ENCODE results near the gene C2orf42. TPM values are rescaled to one million over a fixed set of nuclear protein-coding genes. Genes with fewer than 3 reads are reported as not detected.

Gene C2orf42
- total RNA-seq, 4 donors from 2014 or later, result 14.4 to 18.6 (median 16.1) TPM

DNA sequence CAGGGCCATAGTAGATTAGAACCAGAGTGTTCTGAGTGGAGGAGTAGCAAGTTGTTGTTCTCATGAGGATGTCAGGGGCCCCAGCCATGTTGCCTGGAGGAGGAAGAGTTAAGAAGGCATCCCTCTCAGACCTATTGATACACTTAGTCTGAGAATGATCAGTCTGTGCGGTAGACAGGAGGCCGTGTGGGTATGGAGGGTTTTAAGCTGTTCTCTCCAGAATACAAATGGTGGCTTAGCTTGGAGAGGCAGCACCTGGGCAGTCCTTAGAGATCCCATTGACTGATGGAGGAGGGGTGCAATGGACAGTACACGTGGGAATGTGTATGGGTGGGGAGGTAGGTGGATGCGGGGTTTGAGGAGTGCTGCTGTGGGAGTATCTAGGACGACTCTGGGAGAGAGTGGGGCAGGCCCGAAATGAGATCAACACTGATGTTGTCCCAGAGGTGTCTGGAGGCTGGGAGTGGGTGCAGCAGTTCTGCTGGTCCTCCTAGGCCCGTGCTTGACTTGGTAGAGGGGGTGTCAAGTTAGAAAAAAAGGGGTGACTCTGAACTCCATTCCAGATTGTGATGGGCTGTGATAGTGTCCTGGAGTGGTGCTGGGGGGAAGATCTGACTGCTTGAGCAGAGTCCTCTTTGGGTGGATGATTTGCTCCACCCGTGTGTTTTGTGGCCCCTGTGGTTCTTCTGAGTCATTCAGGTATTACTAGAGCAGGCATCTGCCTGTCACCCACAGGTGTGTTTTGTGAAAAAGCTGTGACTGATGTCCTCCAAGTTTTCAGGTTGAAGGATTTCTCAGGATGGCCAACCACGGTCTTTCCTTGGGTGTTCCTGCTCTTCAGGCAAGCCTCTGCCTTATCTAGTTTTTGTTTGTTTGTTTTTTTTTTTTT, 44.7 kb downstream of the C2orf42 start:
- H3K4me1 ChIP-seq, result peaks cover 0 to 13% (median 13%) of the 10 kb centered on the region in 4 donors
- no peak overlapping the region for H3K27ac ChIP-seq
- WGBS, 2 donors, result 68 to 80% methylated on average over 9 of the region's 9 CpGs
- no peak for DNase-seq (ENCODE audit: low spot score in 2 of 2)
- no peaks in the 10 kb centered on the region for H3K27me3 ChIP-seq
- H3K4me3 ChIP-seq, result no peak overlapping the region
- no peaks in the 10 kb centered on the region for H3K9me3 ChIP-seq
- TF ChIP-seq EP300 (IDR thresholded peaks at IDR 0.05) (no peak), POLR2A (IDR thresholded peaks at IDR 0.05) (no peak)
- TF ChIP-seq, protein P1, sequence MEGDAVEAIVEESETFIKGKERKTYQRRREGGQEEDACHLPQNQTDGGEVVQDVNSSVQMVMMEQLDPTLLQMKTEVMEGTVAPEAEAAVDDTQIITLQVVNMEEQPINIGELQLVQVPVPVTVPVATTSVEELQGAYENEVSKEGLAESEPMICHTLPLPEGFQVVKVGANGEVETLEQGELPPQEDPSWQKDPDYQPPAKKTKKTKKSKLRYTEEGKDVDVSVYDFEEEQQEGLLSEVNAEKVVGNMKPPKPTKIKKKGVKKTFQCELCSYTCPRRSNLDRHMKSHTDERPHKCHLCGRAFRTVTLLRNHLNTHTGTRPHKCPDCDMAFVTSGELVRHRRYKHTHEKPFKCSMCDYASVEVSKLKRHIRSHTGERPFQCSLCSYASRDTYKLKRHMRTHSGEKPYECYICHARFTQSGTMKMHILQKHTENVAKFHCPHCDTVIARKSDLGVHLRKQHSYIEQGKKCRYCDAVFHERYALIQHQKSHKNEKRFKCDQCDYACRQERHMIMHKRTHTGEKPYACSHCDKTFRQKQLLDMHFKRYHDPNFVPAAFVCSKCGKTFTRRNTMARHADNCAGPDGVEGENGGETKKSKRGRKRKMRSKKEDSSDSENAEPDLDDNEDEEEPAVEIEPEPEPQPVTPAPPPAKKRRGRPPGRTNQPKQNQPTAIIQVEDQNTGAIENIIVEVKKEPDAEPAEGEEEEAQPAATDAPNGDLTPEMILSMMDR (IDR thresholded peaks at IDR 0.05), result no peak
- H3K36me3 ChIP-seq, result peaks cover 0 to 19% (median 0%) of the 10 kb centered on the region in 3 donors

DNA sequence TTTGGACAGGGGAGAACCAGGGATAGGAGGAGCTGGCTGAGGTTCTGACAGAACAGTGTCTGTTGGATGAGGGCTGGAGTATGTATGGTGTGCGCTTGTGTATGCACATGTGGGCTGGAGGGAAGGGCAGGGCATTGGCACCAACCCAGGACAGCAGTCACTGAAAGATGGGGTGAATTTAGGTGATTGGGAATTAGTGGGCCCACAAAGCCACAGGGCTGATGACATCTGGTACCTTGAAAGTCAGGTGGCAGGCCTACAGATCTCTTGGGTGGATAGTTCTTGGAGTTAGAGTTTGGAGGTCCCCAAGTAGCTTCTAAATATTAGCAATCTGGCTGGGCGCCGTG, 45.7 kb downstream of the C2orf42 start:
- no peak overlapping the region for H3K27ac ChIP-seq
- WGBS, 2 donors, result 82 to 96% methylated on average over 3 of the region's 3 CpGs
- peaks cover 0 to 21% (median 19%) of the 10 kb centered on the region in 4 donors for H3K4me1 ChIP-seq
- H3K36me3 ChIP-seq, result peaks cover 0 to 10% (median 0%) of the 10 kb centered on the region in 3 donors
- no peaks in the 10 kb centered on the region for H3K9me3 ChIP-seq
- H3K27me3 ChIP-seq, result no peaks in the 10 kb centered on the region
- TF ChIP-seq, protein P1 (IDR thresholded peaks at IDR 0.05), result no peak
- TF ChIP-seq EP300 (IDR thresholded peaks at IDR 0.05), result no peak
- TF ChIP-seq POLR2A (IDR thresholded peaks at IDR 0.05), result no peak
- no peak for DNase-seq (ENCODE audit: low spot score in 2 of 2)
- no peak overlapping the region for H3K4me3 ChIP-seq

DNA sequence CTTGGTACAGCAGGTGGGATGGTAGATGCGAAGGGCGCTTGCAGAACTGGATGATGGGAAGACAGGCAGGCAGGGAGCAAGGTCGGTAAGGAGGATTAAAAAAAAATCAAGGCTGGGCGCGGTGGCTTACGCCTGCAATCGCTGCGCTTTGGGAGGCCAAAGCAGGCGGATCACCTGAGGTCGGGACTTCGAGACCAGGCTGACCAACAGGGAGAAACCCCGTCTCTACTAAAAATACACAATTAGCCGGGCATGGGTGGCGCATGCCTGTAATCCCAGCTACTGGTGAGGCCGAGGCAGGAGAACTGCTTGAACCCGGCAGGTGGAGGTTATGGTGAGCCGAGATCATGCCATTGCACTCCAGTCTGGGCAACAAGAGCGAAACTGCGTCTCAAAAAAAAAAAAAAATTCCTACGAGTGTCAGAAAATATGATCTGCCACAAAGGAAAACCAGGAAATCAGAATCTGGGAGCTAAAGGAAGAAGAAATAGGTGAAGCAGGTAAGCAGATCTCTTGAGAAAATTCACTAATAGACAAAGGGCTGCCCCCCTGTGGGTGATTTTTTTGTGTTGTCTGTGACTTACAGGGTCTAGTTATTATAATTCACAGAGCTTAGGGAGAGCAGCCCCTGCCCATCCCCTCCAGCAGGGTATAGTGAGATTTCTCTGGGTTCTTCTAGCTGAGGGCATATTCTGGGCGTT, 46.2 kb downstream of the C2orf42 start:
- Histone ChIP-seq H3K4me3 (no peak overlapping the region), H3K27ac (peak overlapping the region in 1 of 4 donors; percentile 100), H3K36me3 (peaks cover 0 to 5% (median 0%) of the 10 kb centered on the region in 3 donors), H3K27me3 (no peaks in the 10 kb centered on the region), H3K9me3 (no peaks in the 10 kb centered on the region), H3K4me1 (peaks cover 0 to 23% (median 19%) of the 10 kb centered on the region in 4 donors)
- DNase-seq (ENCODE audit: low spot score in 2 of 2), result no peak
- no peak for TF ChIP-seq POLR2A (IDR thresholded peaks at IDR 0.05)
- no peak for TF ChIP-seq EP300 (IDR thresholded peaks at IDR 0.05)
- TF ChIP-seq, protein P1 (IDR thresholded peaks at IDR 0.05), result no peak
- 91 to 92% methylated on average over 21 of the region's 21 CpGs for WGBS, 2 donors

DNA sequence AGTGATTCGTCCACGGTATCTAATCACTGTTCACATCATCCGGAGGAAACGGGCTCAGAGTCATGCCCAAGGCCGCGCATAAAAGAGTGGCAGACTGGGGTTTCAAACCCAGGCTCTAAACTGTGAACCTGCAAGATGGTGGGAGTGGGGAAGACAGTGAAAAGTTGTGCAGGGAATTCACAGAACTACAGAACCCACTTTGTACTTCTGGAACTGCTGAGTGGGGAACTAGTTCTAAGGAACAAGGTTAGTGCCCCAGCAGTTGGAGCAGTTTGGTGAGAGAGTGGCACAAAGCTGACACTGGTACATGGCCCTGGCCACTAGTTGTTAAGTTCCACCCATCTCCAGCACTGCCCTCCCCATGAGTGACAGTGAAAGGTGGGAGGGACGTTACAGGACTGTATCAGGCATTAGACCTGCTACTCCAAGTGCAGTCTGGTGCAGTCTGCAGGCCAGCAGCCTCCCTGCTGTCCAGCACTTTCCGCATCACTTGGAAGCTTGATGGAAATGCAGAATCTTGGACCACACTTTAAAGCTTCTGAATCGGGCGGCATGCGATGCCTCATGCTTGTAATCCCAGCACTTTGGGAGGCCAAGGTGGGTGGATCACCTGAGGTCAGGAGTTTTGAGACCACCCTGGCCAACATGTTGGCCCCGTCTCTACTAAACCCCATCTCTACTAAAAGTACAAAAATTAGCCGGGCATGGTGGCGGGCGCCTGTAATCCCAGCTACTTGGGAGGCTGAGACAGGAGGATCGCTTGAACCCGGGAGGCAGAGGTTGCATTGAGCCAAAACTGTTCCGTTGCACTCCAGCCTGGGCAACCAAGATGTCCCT, 47.3 kb downstream of the C2orf42 start:
- H3K4me3 ChIP-seq, result peak overlapping the region; percentile 36 to 52 (median 48)
- 60 to 66% methylated on average over 18 of the region's 18 CpGs for WGBS, 2 donors
- TF ChIP-seq, protein P1 (IDR thresholded peaks at IDR 0.05), result no peak
- TF ChIP-seq POLR2A (IDR thresholded peaks at IDR 0.05), result peak in 1 of 2 donors; percentile 35
- peak overlapping the region; percentile 99 to 100 (median 100) for H3K27ac ChIP-seq
- no peak for DNase-seq (ENCODE audit: low spot score in 2 of 2)
- no peaks in the 10 kb centered on the region for H3K9me3 ChIP-seq
- no peaks in the 10 kb centered on the region for H3K27me3 ChIP-seq
- H3K4me1 ChIP-seq, result peaks cover 0 to 23% (median 19%) of the 10 kb centered on the region in 4 donors
- no peaks in the 10 kb centered on the region for H3K36me3 ChIP-seq
